HepG2 (cell line): ENCODE measurements around the gene BDNF. TPM values are rescaled to one million over a fixed set of nuclear protein-coding genes. Genes with fewer than 3 reads are reported as not detected.
"Not testable (repeated sequence)": the region's sequence is repeated elsewhere in the genome, so short reads cannot be mapped to it uniquely, and the experiment has no call there.

ENCODE experiments used
- ATAC-seq: fragments of 200-7000 bp; cut with Tn5 transposase; 3 replicates; pipeline ENCODE4 v1.9.1; 2020; ENCODE audit warnings: mild to moderate bottlenecking, moderate library complexity
- BruUV-seq: library from RNA; stranded (reverse); fragments of 400-500 nt; replicated peaks from 2 replicates; lab custom pipeline; 2021; lab: Mats Ljungman, UMichigan
- CTCF ChIA-PET: fragments of 300-600 bp; formaldehyde crosslinking; extraction: SDS; loops from one replicate; lab custom pipeline; 2021; ENCODE audit warnings: low total read pairs, inconsistent platforms, low intra/inter-chr PET ratio; lab: Yijun Ruan, JAX
- POLR2A ChIA-PET: fragments of 350-600 bp; sonication (Branson Sonifier 250); formaldehyde crosslinking; loops from one replicate; lab custom pipeline; 2020; ENCODE audit warnings: antibody characterized with exemption, inconsistent platforms; lab: Yijun Ruan, JAX
- DNase-seq: peaks from one replicate; pipeline ENCODE4 v3.0.0-alpha.2; 2015; ENCODE audit warnings: low spot score
- FAIRE-seq: peaks from 3 replicates; lab custom pipeline; 2011; peaks lifted over from hg19 to GRCh38; lab: Jason Lieb, UNC
- H2AFZ ChIP-seq: one replicate; pipeline ENCODE4 v1.6.1; 2011; ENCODE audit warnings: low read length, inconsistent platforms
- H3K27ac ChIP-seq: fragments of 300-600 bp; 3 replicates; pipeline ENCODE4 v1.8.0; 2011; ENCODE audit warnings: mixed run types, mild to moderate bottlenecking, mixed read lengths, low read length, inconsistent platforms; ENCODE audit not compliant: insufficient read depth; ENCODE audit errors: extremely low read length
- H3K27me3 ChIP-seq, 2 experiments: fragments of 200-600 bp in 1 of 2; 2 replicates in 1 of 2; 3 replicates in 1 of 2; pipeline versions ENCODE4 v1.6.0 to v1.8.0; 2011; ENCODE audit warnings: low read length in 2 of 2, mild to moderate bottlenecking in 2 of 2, moderate library complexity in 2 of 2, inconsistent platforms in 1 of 2; ENCODE audit not compliant: insufficient read depth in 2 of 2, control insufficient read depth in 1 of 2
- H3K36me3 ChIP-seq, 2 experiments: fragments of 200-600 bp in 1 of 2; replicated peaks in 1 of 2; 2 replicates in 1 of 2; 3 replicates in 1 of 2; pipeline versions ENCODE4 v1.5.1 to v1.8.0; 2011; ENCODE audit warnings: low read length in 2 of 2, inconsistent platforms in 1 of 2; ENCODE audit not compliant: insufficient read depth in 2 of 2, control insufficient read depth in 1 of 2
- H3K4me1 ChIP-seq: 2 replicates; pipeline ENCODE4 v1.5.1; 2012; ENCODE audit warnings: low read length, inconsistent platforms; ENCODE audit not compliant: insufficient read depth
- H3K4me2 ChIP-seq: 2 replicates; pipeline ENCODE4 v1.6.0; 2011; ENCODE audit warnings: low read depth, low read length, inconsistent platforms
- H3K4me3 ChIP-seq, 3 experiments: fragments of 200-600 bp in 1 of 3; sonication (generic), shearing (Covaris generic) in 1 of 3; replicated peaks in 1 of 3; 2 replicates each; pipeline ENCODE4 v1.5.1; 2011 to 2016; ENCODE audit warnings: low read length in 3 of 3, inconsistent platforms in 2 of 3, low read depth in 2 of 3, mild to moderate bottlenecking in 2 of 3, control low read depth in 1 of 3, mixed read lengths in 1 of 3; ENCODE audit not compliant: insufficient read depth in 1 of 3
- H3K79me2 ChIP-seq: one replicate; pipeline ENCODE4 v1.6.1; 2011; ENCODE audit warnings: low read length, inconsistent platforms; ENCODE audit not compliant: insufficient read depth
- H3K9ac ChIP-seq: 2 replicates; pipeline ENCODE4 v1.6.0; 2011; ENCODE audit warnings: mild to moderate bottlenecking, low read depth, low read length, inconsistent platforms; ENCODE audit not compliant: insufficient read depth
- H3K9me3 ChIP-seq: 2 replicates; pipeline ENCODE4 v1.5.1; 2012; ENCODE audit warnings: mild to moderate bottlenecking, low read length
- H4K20me1 ChIP-seq: 2 replicates; pipeline ENCODE4 v1.6.0; 2011; ENCODE audit warnings: inconsistent platforms, mild to moderate bottlenecking, low read length, moderate library complexity; ENCODE audit not compliant: insufficient read depth
- GATA4 ChIP-seq: sonication (generic); IDR thresholded peaks from 2 replicates; pipeline ENCODE4 v1.6.1; 2016; ENCODE audit warnings: antibody characterized with exemption, low read depth, borderline replicate concordance
- KDM6A ChIP-seq: IDR thresholded peaks from 2 replicates; pipeline ENCODE4 v1.6.1; 2016; ENCODE audit warnings: low read depth
- KMT2A ChIP-seq: sonication (generic); formaldehyde crosslinking; IDR thresholded peaks from 2 replicates; pipeline ENCODE4 v1.4.0; 2020; ENCODE audit warnings: missing genetic modification reagents
- NFE2 ChIP-seq: sonication (generic); formaldehyde crosslinking; IDR thresholded peaks from 2 replicates; pipeline ENCODE4 v1.4.0; 2020; ENCODE audit warnings: missing genetic modification reagents
- ZNF101 ChIP-seq: sonication (generic); formaldehyde crosslinking; IDR thresholded peaks from 2 replicates; pipeline ENCODE4 v1.4.0; 2020; ENCODE audit warnings: mild to moderate bottlenecking, low read depth, missing genetic modification reagents, borderline replicate concordance
- ZNF234 ChIP-seq: sonication (generic); formaldehyde crosslinking; conservative IDR thresholded peaks from 2 replicates; pipeline ENCODE4 v1.5.1; 2020; ENCODE audit warnings: mild to moderate bottlenecking, missing genetic modification reagents
- ZNF263 ChIP-seq: sonication (generic); formaldehyde crosslinking; IDR thresholded peaks from 2 replicates; pipeline ENCODE4 v1.4.0; 2020; ENCODE audit warnings: missing genetic modification reagents
- ZNF274 ChIP-seq: sonication (generic); formaldehyde crosslinking; IDR thresholded peaks from 2 replicates; pipeline ENCODE4 v1.5.1; 2020; ENCODE audit warnings: mild to moderate bottlenecking, missing genetic modification reagents
- ZNF605 ChIP-seq: sonication (generic); formaldehyde crosslinking; IDR thresholded peaks from 2 replicates; pipeline ENCODE4 v1.8.0; 2022; ENCODE audit warnings: mild to moderate bottlenecking, missing genetic modification reagents
- WGBS: methylation state at CpG from one replicate; pipeline ENCODE4 v1.1.6; 2017; ENCODE audit warnings: low lambda C conversion rate; 5-methylcytosine and 5-hydroxymethylcytosine counted together
- in situ Hi-C: cut with HindIII; loops from 2 replicates; pipeline ENCODE4 v1.10.0; 2017; ENCODE audit warnings: low pct_unique_long_range_greater_than_20kb; ENCODE audit not compliant: extremely low pct_ligation_motif_present
- intact Hi-C: fragments of 100-400 bp; cut with micrococcal nuclease; formaldehyde crosslinking; loops from one replicate; pipeline ENCODE4 v1.10.0; 2022; ENCODE audit not compliant: unreplicated experiment
- polyA plus RNA-seq, 8 experiments: library from polyadenylated mRNA; depleted of rRNA in 3 of 8; stranded (reverse) in 7 of 8; unstranded in 1 of 8; fragments of >200 nt; fragmentation: Illumina TruSeq in 4 of 8; extraction: Trizol in 4 of 8; gene quantifications; 2 replicates each; pipeline versions ENCODE4 v1.2.1 to v1.2.3, GENCODE V29; 2011 to 2016; ENCODE audit warnings: low read depth in 4 of 8, missing spikeins in 1 of 8, mixed read lengths in 1 of 8; ENCODE audit not compliant: insufficient read depth in 1 of 8
- total RNA-seq, 5 experiments: library from RNA; depleted of rRNA; stranded (reverse); fragments of >200 nt; fragmentation: Illumina TruSeq; extraction: Trizol; gene quantifications; 2 replicates each; pipeline ENCODE4 v1.2.3, GENCODE V29; 2016; ENCODE audit warnings: low read depth in 1 of 5
- TF ChIP-seq, protein P1 (sequence below): sonication (generic); formaldehyde crosslinking; IDR thresholded peaks from 2 replicates; pipeline ENCODE4 v1.5.0; 2020; ENCODE audit warnings: mild to moderate bottlenecking, low read depth, missing genetic modification reagents, borderline replicate concordance
- TF ChIP-seq, protein P2 (sequence below): sonication (generic); formaldehyde crosslinking; conservative IDR thresholded peaks from 2 replicates; pipeline ENCODE4 v1.4.0; 2020; ENCODE audit warnings: missing genetic modification reagents
- TF ChIP-seq, protein P3 (sequence below): sonication (generic); formaldehyde crosslinking; IDR thresholded peaks from 2 replicates; pipeline ENCODE4 v1.4.0; 2020; ENCODE audit warnings: missing genetic modification reagents, mild to moderate bottlenecking, borderline replicate concordance

Gene BDNF
- total and polyA plus RNA-seq, 2 of the 13 experiments (the other 11 are each of a cell fraction or from before 2014, with no cell fraction given): 0.02 TPM; not detected in 1

DNA sequence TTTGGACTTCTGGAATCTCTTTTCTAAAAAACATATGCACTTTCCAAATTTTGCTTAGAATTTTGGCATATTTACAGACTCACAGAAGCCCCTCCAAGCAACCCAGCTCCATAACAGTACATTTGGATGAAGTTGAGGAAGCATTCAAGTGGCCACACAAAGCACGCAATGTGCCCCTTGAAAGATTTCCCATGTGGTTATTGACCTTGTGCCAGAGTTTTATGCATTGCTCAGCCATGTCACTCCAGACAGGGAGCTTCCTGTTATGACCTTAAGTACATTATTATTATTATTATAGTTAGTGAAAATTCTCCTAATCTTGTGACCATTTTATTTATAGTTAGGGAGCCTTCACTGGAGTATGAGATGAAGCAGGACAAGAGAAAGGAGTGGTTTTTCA lies 35.0 kb upstream of the BDNF start:
- no TSS peak for BruUV-seq

DNA sequence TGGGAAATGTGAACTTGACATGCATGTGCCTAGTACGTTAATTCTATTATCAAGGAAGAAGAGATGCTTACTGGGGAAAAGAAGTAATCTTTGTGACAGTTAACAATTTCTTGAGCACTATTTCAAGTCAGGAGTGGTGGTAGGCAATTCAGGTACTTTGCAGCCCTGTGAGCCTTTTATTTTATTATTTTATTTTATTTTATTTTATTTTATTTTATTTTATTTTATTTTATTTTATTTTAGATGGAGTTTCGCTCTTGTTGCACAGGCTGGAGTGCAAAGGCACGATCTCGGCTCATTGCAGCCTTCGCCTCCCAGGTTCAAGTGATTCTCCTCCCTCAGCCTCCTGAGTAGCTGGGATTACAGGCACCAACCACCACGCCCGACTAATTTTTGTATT lies 31.5 kb upstream of the BDNF start:
- BruUV-seq, FAIRE-seq, H3K4me2 ChIP-seq, in situ Hi-C loops, H2AFZ ChIP-seq, H3K4me1 ChIP-seq, H3K4me3 ChIP-seq, H3K36me3 ChIP-seq, intact Hi-C loops, H3K27ac ChIP-seq, POLR2A ChIA-PET, H3K27me3 ChIP-seq, H4K20me1 ChIP-seq, ATAC-seq, H3K79me2 ChIP-seq, CTCF ChIA-PET, H3K9me3 ChIP-seq, H3K9ac ChIP-seq, DNase-seq: not testable (repeated sequence)
- 19% methylated on average over 7 of the region's 7 CpGs for WGBS

More for the DNA sequence above, 35.0 kb upstream of the BDNF start:
- Histone ChIP-seq H3K27me3 (no peaks in the 10 kb centered on the region), H3K4me2 (no peak overlapping the region), H2AFZ (no peak overlapping the region), H3K9me3 (no peaks in the 10 kb centered on the region), H3K36me3 (no peaks in the 10 kb centered on the region), H3K79me2 (no peaks in the 10 kb centered on the region), H4K20me1 (no peaks in the 10 kb centered on the region), H3K4me3 (no peak overlapping the region), H3K9ac (no peak overlapping the region), H3K4me1 (no peaks in the 10 kb centered on the region), H3K27ac (no peak overlapping the region)
- ATAC-seq (no peak), FAIRE-seq (no peak), DNase-seq (no peak)
- TF ChIP-seq ZNF274 (CRISPR knock-in tag) (no peak), KMT2A (CRISPR knock-in tag) (no peak), NFE2 (CRISPR knock-in tag) (no peak), ZNF234 (CRISPR knock-in tag) (no peak), ZNF263 (no peak), KDM6A (no peak), ZNF101 (CRISPR knock-in tag) (no peak), GATA4 (no peak), ZNF605 (no peak)
- TF ChIP-seq, protein P1, sequence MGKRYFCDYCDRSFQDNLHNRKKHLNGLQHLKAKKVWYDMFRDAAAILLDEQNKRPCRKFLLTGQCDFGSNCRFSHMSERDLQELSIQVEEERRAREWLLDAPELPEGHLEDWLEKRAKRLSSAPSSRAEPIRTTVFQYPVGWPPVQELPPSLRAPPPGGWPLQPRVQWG: no peak
- TF ChIP-seq, protein P2, sequence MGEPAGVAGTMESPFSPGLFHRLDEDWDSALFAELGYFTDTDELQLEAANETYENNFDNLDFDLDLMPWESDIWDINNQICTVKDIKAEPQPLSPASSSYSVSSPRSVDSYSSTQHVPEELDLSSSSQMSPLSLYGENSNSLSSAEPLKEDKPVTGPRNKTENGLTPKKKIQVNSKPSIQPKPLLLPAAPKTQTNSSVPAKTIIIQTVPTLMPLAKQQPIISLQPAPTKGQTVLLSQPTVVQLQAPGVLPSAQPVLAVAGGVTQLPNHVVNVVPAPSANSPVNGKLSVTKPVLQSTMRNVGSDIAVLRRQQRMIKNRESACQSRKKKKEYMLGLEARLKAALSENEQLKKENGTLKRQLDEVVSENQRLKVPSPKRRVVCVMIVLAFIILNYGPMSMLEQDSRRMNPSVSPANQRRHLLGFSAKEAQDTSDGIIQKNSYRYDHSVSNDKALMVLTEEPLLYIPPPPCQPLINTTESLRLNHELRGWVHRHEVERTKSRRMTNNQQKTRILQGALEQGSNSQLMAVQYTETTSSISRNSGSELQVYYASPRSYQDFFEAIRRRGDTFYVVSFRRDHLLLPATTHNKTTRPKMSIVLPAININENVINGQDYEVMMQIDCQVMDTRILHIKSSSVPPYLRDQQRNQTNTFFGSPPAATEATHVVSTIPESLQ (CRISPR knock-in tag): no peak
- TF ChIP-seq, protein P3, sequence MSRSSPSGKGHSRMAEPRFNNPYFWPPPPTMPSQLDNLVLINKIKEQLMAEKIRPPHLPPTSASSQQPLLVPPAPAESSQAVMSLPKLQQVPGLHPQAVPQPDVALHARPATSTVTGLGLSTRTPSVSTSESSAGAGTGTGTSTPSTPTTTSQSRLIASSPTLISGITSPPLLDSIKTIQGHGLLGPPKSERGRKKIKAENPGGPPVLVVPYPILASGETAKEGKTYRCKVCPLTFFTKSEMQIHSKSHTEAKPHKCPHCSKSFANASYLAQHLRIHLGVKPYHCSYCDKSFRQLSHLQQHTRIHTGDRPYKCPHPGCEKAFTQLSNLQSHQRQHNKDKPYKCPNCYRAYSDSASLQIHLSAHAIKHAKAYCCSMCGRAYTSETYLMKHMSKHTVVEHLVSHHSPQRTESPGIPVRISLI (CRISPR knock-in tag): no peak
- WGBS: 35% methylated on average over 1 of the region's 1 CpG
- POLR2A ChIA-PET: no interaction called here
- in situ Hi-C loops: no loop called here
- CTCF ChIA-PET: no interaction called here
- intact Hi-C loops: no loop called here
